Renal cortex interstitium (tissue), 15 donors: Measurements from ENCODE around the gene CIART. TPM values are rescaled to one million over a fixed set of nuclear protein-coding genes. Genes with fewer than 3 reads are reported as not detected.
"Not testable (repeated sequence)": the region's sequence is repeated elsewhere in the genome, so short reads cannot be mapped to it uniquely, and the experiment has no call there.

Source experiments
- DNase-seq, 11 donors: peaks; one replicate each; pipeline ENCODE4 v3.0.0-alpha.2; 2013; ENCODE audit warnings: low read depth in 9 of 11, low spot score in 4 of 11; ENCODE audit errors: extremely low read depth in 1 of 11
- long read RNA-seq, 16 experiments: transcript quantifications; one replicate each; lab custom pipeline, GENCODE V29; 2026
- polyA plus RNA-seq, 3 donors: library from polyadenylated mRNA; unstranded; fragments of 120-200 nt; gene quantifications; one replicate each; pipeline ENCODE4 v1.2.1, GENCODE V29; 2013; ENCODE audit not compliant: insufficient read length in 3 of 3

CIART gene, protein sequence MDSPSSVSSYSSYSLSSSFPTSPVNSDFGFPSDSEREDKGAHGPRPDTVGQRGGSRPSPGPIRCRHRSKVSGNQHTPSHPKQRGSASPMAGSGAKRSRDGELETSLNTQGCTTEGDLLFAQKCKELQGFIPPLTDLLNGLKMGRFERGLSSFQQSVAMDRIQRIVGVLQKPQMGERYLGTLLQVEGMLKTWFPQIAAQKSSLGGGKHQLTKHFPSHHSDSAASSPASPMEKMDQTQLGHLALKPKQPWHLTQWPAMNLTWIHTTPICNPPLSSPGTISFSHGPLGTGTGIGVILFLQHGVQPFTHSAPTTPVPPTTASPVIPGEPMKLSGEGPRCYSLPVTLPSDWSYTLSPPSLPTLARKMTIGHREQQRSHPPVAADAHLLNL
- polyA plus RNA-seq: 10 to 100 TPM in 1 of 3 donors, 1 to 10 TPM in 2; 8.1 to 10.7 (median 8.6) TPM
- long read RNA-seq, donor 1, partial matches to known transcripts: 0 of 1 reads
- long read RNA-seq, donor 1, other reads (novel, unspliced or antisense): 0 of 1 reads
- long read RNA-seq, donor 2, partial matches to known transcripts: 0 of 2 reads
- long read RNA-seq, donor 2, other reads (novel, unspliced or antisense): 0 of 2 reads
- long read RNA-seq, donor 3, partial matches to known transcripts: 0 of 3 reads
- long read RNA-seq, donor 3, other reads (novel, unspliced or antisense): 0 of 3 reads
- long read RNA-seq, donor 4, partial matches to known transcripts: 0 of 5 reads
- long read RNA-seq, donor 4, other reads (novel, unspliced or antisense): 0 of 5 reads
- long read RNA-seq, donor 5: 0 reads
- long read RNA-seq, donor 6, partial matches to known transcripts: 0 of 2 reads
- long read RNA-seq, donor 6, other reads (novel, unspliced or antisense): 0 of 2 reads
- long read RNA-seq, donor 7, partial matches to known transcripts: 0 of 2 reads
- long read RNA-seq, donor 7, other reads (novel, unspliced or antisense): 0 of 2 reads
- long read RNA-seq, donor 8, transcript CIART-202 (6 exons, 1,179 nt): major isoform, 5 of 8 reads
- long read RNA-seq, donor 8, partial matches to known transcripts: 0 of 8 reads
- long read RNA-seq, donor 8, other reads (novel, unspliced or antisense): 0 of 8 reads
- long read RNA-seq, donor 9, partial matches to known transcripts: 0 of 1 reads
- long read RNA-seq, donor 9, other reads (novel, unspliced or antisense): 0 of 1 reads
- long read RNA-seq, donor 10, partial matches to known transcripts: 0 of 2 reads
- long read RNA-seq, donor 10, other reads (novel, unspliced or antisense): 0 of 2 reads
- long read RNA-seq, donor 11: 0 reads
- long read RNA-seq, donor 12, partial matches to known transcripts: 0 of 1 reads
- long read RNA-seq, donor 12, other reads (novel, unspliced or antisense): 0 of 1 reads
- long read RNA-seq, donor 13, partial matches to known transcripts: 0 of 3 reads
- long read RNA-seq, donor 13, other reads (novel, unspliced or antisense): 0 of 3 reads
- long read RNA-seq, donor 14, partial matches to known transcripts: 0 of 1 reads
- long read RNA-seq, donor 14, other reads (novel, unspliced or antisense): 0 of 1 reads
- long read RNA-seq, donor 15, partial matches to known transcripts: 0 of 1 reads
- long read RNA-seq, donor 15, other reads (novel, unspliced or antisense): 0 of 1 reads
- long read RNA-seq, donor 16, transcript CIART-202 (6 exons, 1,179 nt): major isoform, 5 of 8 reads
- long read RNA-seq, donor 16, partial matches to known transcripts: 0 of 8 reads
- long read RNA-seq, donor 16, other reads (novel, unspliced or antisense): 0 of 8 reads

DNA sequence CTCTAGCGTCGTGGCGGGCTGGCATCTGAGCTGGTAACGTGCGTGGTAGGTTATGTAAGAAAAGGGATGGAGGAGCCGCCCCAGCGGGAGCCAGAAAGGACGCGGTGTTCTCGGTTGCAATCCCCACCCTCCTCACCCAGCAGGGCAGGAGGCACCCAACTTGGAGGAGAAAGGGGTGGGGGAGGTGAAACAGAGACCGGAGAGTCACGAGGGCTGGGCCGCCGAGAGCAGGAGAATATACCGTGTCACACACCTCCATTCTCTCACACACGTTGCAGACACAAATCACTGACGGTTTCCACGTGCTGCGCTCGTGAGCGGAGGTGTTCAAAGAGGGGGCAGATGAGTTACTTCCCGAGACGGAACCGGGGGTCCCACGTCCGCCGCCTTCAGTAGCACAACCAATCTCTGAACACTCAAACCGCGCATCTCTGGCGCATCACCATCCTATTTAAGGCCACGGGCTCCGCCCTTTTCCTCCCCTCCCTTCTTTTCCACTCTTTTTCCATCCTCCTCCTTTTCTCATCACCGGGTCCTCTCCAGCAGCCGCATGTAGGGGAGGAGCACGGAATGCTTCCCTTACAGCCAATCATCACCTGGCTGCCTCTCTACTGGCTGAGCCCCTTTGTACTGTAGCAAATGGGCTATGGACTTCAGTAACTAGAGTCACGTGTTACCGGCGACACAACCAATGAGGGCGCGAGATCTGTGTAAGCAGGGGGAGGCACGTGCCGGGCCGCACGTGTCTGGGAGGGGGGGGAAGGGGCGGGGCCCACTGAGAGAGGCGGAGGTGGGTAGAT lies at the start of gene CIART:
CIART (plus strand) TSS at position 797 of the 800 bp plus-strand sequence. CDS start 714 bp downstream, outside the sequence.
- DNase-seq: peak; percentile 83 to 98 (median 94)

DNA sequence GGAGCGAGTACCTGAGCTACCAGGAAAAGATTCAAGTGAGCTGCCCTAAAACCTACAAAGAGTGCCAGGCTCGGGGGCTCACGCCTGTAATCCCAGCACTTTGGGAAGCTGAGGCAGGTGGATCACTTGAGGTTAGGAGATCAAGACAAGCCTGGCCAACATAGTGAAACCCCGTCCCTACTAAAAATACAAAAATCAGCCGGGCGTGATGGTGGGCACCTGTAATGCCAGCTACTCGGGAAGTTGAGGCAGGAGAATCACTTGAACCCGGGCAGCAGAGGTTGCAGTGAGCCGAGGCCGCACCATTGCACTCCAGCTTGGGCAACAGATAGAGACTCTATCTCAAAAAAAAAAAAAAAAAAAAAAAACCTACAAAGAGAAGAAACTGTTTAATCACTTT lies 49.4 kb upstream of the CIART start:
- DNase-seq: not testable (repeated sequence)

DNA sequence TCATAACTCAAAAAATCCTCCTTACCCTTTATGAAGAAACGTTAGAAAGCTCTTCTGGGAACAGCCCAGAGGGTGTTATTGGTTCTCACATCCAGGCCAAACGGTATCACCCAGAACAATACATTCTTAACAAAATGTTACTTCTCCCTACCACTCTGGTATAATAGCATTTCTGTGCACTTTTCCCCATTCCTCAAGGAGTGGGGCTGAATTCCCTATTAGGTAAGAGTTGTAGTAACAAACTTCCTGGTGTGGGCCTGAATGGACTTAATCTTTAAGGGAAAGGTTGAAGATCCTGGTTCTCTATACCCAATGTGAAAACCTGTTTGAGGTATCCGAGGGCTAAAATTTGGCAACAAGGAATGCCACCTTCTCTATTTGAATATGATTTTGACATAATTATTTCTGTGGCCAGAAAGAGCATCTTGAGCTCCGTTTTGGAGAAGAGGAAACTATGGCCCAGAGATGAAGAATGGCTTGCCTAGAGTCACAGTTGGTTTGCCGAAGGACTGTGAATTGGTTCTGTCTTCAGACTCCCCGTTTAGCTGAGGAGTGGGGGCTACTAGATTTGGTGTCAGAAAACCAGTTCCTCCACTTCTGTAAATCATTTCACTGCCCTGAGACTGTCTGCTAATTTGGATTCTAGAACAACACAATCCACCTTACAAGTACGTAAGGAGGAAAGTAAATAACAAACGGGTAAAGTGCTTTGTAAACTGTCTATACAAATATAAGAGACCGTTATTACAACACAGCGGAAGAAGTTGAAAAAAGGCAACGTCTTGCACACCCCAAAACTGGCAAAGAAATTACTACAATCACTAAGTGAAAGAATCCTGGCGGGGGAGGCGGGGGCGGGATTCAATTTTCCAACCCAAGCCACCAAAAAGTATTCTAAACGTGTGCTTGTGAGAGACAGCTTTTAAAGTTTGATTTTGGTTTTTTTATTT lies 48.7 kb upstream of the CIART start:
- peak in 2 of 11 donors; percentile 55 to 72 for DNase-seq

DNA sequence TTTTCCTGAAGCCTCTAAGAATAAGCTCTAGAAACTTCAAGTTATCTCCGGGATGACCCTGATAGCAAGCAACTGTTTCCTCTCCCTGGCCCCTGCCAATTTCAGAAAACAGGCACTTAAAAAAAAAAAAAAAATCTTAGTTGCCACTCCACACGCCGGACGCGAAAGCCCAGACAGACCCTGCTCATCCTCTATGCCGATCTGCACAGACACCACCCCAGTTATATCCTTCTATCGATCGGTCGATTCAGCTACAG lies 48.1 kb upstream of the CIART start:
- DNase-seq: no peak

DNA sequence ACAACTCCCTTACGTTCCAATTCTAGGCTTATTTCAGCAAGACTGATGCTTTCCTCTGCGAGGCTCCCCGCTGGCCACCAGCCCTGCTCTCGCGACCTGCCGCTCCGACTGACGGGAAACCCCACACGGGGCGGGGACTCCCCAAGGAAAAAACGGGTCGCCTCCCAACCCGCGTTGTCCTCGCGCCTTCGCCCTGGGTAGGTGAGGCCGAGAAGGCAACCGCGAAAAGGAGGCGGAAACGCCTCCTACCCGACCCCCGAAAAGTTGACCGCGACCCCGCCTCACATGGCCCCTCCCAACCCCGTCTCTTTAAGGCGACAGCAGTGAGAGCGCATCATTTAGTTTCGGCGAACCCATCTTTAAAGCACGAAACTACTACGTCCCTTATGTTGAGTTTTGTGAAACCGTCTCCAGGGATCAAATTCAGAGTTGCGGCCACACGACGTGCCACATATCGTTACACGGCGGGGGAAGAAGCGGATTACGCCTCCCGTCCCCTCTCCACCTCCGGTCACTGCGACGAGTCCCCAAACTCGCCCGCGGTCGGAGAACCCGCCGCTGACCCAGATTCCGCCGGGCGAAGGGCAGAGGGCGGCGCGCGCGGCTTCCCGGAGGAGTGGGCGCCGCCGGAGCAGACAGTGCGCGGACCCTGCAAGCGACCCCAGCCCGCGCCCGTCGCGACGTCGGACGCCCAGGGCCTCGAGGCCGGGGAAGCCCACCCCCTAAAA lies 47.6 kb upstream of the CIART start:
- DNase-seq: peak in 4 of 11 donors; percentile 58 to 69 (median 62)

DNA sequence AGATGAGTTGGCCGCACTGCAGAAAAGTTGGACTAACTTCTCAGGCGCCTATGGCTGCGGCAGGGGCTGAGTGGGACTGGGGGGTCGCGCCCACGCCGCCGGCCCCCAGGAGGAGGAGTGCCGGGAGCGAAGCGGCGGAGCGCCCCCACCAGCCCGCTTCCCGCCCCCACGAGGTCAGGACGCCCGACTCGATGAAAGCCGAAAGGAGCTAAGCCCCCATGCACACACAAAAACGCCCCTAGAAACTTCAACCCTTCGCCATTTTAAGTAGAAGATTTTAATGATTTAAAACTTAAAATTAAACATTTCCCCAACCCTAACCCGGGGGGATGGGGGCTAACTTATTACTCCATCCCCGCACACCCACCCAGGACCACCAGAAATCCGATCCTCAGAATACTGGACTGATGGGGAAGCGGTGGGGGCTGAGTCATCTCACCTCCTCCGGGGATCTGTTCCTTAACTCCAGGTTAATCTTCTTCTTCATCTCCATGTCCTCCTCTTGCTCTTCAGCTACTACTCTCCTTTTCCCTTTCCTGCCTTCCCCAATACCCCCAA lies 47.0 kb upstream of the CIART start:
- DNase-seq: no peak

DNA sequence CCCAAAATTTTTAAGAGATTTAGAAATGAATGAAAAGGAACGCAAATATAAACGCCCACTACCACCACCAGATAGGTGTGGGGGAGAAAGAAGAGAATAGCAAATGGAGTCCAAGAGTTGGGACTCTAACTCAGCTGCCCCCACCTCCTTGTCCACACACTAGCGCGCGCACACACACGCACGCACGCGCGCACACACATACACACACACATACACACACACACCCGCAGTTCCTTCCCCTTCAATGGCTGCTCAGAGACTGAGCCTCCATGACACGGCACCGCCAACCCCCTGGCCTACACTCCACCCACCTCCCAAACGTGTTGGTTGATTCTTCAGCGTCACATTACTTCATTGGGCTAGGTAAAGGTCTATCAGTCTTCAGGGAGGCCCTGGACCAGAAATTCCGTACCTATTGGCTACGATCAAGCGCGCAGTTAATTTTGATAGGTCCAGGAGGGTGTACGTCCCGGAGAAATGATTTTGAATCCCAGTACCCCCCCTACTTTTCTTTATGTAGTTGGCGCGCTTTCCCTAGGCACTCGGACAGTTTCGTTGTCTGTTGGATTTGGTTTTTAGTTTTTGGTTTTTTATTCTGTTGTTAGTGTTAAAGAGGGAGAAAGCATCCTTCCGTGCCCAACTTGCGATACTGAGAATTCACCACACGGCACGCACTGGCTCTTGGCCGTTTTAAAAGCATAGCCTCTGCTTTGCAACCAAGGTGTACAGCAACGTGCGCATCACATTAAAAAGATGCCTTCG lies 46.3 kb upstream of the CIART start, which contains the start of gene ANP32E:
ANP32E (minus strand) TSS at position 261 of the 762 bp plus-strand sequence. CDS start 326 bp downstream, outside the sequence.
- peak; percentile 93 to 99 (median 98) for DNase-seq

DNA sequence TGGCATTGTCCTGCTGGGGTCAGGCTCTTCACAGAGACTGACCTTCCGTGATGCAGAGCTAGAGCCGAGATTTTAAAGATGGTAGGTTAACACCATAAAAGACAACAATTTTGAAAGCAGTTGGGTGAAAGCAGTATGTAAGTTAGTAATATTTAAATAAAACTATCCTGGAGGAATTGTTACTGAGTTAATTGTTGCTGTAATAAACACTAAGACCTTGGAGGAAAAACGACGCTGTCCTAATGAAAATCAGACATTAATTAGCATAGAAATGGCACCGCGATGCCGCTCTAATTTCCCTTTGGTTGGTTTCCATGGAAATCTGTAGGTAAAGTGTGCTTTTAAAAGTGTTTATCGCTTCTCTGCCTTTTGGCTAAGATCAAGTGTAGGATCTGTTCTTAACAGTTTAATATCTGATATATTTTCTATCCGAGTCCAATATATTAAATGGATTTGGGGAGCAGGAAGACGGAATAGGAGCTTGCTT lies 45.7 kb upstream of the CIART start:
- no peak for DNase-seq

DNA sequence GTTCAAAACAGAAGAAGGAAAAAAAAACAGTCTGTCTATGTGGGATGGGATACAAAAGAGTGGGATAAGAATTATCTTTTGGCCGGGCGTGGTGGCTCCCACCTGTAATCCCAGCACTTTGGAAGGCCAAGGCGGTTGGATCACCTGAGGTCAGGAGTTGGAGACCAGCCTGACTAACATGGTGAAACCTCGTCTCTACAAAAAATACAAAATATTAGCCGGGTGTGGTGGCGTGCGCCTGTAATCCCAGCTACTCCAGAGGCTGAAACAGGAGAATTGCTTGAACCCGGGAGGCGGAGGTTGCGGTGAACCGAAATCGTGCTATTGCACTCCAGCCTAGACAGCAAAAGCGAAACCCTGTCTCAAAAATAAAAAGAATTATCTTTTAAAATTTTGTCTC lies 45.2 kb upstream of the CIART start:
- not testable (repeated sequence) for DNase-seq

DNA sequence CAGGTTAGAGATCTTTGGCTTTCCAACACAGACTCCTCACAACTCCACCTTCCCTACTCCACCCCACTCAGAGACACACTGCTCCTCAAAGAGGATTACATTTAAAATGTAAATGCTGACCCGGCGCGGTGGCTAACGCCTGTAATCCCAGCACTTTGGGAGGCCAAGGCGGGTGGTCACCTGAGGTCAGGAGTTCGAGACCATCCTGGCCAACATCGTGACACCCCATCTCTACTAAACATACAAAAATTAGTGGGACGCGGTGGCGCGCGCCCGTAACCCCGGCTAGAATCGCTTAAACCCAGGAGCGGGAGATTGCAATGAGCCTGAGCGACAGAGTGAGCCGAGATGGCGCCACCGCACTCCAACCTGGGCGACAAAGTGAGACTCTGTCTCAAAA lies 44.6 kb upstream of the CIART start:
- DNase-seq: no peak

DNA sequence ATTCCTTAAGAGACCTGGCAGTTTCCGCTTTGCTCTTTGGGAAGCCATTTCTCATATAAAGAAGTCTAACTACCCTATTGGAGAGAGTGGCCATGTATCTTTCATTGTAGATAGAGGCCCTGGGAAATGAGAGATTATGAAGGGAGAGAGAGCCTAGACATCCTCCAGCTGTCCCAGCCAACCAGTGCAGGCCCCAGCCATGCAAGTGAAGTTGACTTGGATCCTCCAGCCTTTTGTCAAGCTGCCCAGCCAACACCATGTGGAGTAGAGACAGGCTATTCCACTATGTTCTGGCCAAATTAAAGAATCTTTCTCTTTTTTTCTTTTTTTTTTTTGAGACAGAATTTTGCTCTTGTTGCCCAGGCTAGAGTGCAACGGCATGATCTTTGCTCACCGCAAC lies 39.4 kb upstream of the CIART start:
- DNase-seq: no peak

DNA sequence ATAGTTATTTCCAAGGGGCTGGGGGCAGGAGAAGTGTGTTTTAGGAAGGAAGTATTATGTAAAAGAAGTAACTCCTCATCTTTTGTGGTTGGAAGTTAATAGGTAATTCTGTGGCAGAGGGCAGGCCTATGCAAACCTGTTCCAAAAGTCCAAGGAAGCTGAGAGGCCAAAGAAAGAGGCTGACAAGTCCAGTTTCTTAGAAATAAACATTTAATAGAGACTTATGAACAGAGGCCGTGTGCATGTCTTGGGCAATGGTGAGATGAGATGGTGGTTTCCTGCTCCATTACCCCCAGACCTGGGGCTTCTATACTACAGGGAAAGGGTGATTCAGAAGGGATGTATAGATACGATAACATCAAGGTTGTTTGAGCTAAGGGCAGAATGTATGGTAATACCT lies 32.4 kb upstream of the CIART start:
- no peak for DNase-seq

DNA sequence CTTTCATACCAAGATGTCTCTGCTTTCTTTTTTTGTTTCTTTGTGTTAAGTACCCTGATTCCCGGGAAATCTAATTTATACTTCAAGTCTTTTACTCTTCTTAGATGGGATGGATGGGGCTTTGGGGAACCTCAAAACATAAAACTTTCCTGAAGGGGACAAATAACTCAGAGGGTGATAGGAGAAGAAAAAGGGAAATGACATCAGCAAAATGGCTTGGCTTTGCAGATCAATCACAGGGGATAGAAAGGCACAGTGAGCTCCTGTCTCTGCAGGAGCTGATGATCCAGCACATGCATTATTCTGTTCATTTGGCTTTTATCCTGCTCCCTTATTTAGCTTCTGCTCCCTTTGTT lies 26.2 kb upstream of the CIART start:
- no peak for DNase-seq

DNA sequence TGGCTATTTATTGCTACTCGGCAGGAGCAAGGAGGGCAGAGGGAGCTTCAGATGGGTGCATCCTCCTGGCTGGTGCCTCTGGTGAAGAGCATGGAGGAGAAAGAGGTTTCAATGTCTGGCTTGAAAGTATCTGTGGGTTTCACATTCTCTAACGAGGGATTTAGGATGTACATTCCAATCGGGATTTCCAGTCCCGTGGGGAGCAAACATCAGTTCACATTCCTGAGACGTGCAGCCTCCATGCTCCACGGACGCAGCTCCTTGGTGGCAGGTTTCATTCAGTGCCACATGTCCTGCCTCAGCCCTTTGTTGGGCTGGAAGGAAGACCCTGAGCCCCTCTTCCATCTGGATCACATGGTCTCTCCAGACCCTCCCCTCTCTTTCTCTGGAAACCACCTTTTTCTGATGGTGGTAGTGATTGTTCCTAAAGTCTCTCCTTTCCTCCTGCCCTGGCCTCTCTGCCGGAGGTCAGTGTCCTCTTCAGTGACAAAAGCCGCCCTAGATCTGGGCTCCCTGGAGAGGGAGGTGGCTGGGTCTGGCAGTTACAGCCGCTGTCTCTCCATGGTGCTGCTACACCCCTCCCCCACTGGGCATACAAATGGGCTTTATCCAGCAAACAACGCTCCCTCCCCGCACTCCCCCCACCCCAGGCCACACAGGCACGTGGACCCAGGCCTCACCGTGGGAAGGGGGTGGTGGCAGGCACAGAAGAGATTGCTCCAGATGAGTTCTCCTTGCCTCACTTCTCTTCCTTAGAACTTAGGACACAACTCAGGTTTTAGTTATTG lies 25.6 kb upstream of the CIART start:
- DNase-seq: no peak
